Measurements from ENCODE around the gene POMC. TPM values are rescaled to one million over a fixed set of nuclear protein-coding genes. Genes with fewer than 3 reads are reported as not detected.

POMC gene
- total and polyA plus RNA-seq, 2 of the 13 experiments (the other 11 are each of a cell fraction or from before 2014, with no cell fraction given) = not detected

DNA sequence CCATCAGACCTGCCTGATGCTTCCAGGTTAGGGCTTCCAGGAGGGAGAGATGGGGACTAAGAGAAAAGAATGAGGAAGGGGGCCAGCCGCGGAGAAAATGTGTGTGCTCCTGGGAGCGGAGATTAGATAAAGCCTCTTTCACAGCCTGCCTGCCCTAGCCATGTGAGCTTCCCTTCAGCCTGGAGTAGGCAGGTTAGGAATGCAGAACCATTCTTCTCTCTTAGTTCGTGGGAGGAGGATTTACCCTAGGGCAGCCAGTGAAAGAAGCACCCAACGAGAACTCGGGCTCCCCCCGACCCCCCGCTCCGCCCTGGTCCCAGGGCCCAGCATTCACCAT, 36.1 kb downstream of the POMC start (continued):
- TF ChIP-seq ZNF547 (CRISPR knock-in tag; IDR thresholded peaks at IDR 0.05) = no peak
- TF ChIP-seq NR1H2 (CRISPR knock-in tag; IDR thresholded peaks at IDR 0.05; ENCODE audit: borderline replicate concordance, low read depth) = no peak
- TF ChIP-seq FOXJ3 (CRISPR knock-in tag; IDR thresholded peaks at IDR 0.05; ENCODE audit: borderline replicate concordance) = no peak
- no peak for TF ChIP-seq MXD4 (CRISPR knock-in tag; IDR thresholded peaks at IDR 0.05)
- no peak for TF ChIP-seq MTA3 (CRISPR knock-in tag; IDR thresholded peaks at IDR 0.05)
- no peak for TF ChIP-seq TRAFD1 (CRISPR knock-in tag; IDR thresholded peaks at IDR 0.05; ENCODE audit: borderline replicate concordance)

- in situ Hi-C loops (cut with HindIII; ENCODE audit: extremely low pct_ligation_motif_present, low pct_unique_long_range_greater_than_20kb) = loop anchor here (5.0 to 25.0 kb wide), 2 partner anchors 154 to 719 kb away; no protein-coding TSS in a partner anchor
- POLR2A ChIA-PET = no interaction called here
- peaks cover 9 to 36% of the 10 kb centered on the region in 2 experiments; a peak in 4 of 5 replicates for H3K27me3 ChIP-seq (ENCODE audit: control insufficient read depth in 1 of 2, insufficient read depth in 2 of 2, low read length in 2 of 2)
These were observed 36.6 kb downstream of the POMC start for GRCh38 chr2:25131567-25132298.

More at GRCh38 chr2:25131567-25132298, 36.6 kb downstream of the POMC start:
- 59% methylated on average over 45 of the region's 53 CpGs for WGBS (ENCODE audit: low lambda C conversion rate)
- H3K4me2 ChIP-seq (ENCODE audit: low read depth, low read length) = no peak overlapping the region
- CTCF ChIA-PET (ENCODE audit: low intra/inter-chr PET ratio, low total read pairs) = interaction anchor here (5.2 kb wide), 1 partner anchor 156 kb away, joined by 47 read pairs; no protein-coding TSS in a partner anchor
- H3K9me3 ChIP-seq (ENCODE audit: low read length) = no peaks in the 10 kb centered on the region
- H3K9ac ChIP-seq (ENCODE audit: insufficient read depth, low read depth, low read length) = no peak overlapping the region
- no peak overlapping the region for H3K4me3 ChIP-seq (replicated peaks in 1 of 3; ENCODE audit: insufficient read depth in 1 of 3, low read depth in 2 of 3, low read length in 3 of 3)
- FAIRE-seq (no peak), ATAC-seq (no peak), DNase-seq (ENCODE audit: low spot score) (no peak)
- TF ChIP-seq NKX3-1 (CRISPR knock-in tag; IDR thresholded peaks at IDR 0.05) (no peak), SPEN (CRISPR knock-in tag; IDR thresholded peaks at IDR 0.05; ENCODE audit: low read depth) (no peak), GABPB1 (CRISPR knock-in tag; IDR thresholded peaks at IDR 0.05) (peak; percentile 18; the same call in 1 of the 2 replicates), ZNF574 (CRISPR knock-in tag; IDR thresholded peaks at IDR 0.05) (no peak)
- intact Hi-C loops (cut with micrococcal nuclease; ENCODE audit: unreplicated experiment) = no loop called here
- no peaks in the 10 kb centered on the region for H3K79me2 ChIP-seq (ENCODE audit: insufficient read depth, low read length)
- H3K36me3 ChIP-seq (replicated peaks in 1 of 2; ENCODE audit: control insufficient read depth in 1 of 2, insufficient read depth in 2 of 2, low read length in 2 of 2) = no peaks in the 10 kb centered on the region
- BruUV-seq (replicated peaks) = no TSS peak
- no peak overlapping the region for H3K27ac ChIP-seq (ENCODE audit: extremely low read length, insufficient read depth, low read length)
- H4K20me1 ChIP-seq (ENCODE audit: insufficient read depth, low read length) = no peaks in the 10 kb centered on the region
- H3K4me1 ChIP-seq (ENCODE audit: insufficient read depth, low read length) = no peaks in the 10 kb centered on the region
- no peak overlapping the region for H2AFZ ChIP-seq (ENCODE audit: low read length)

Measured in HepG2 (cell line).